Suprapubic skin (tissue), 4 donors: ENCODE results near the gene RPS2.

ENCODE experiments used
- CTCF ChIP-seq, 2 donors: fragments of 200-600 bp in 1 of 2; fragments of 450-650 bp in 1 of 2; sonication (generic) in 1 of 2; IDR thresholded peaks; one replicate each; pipeline ENCODE4 v1.5.1; 2016 to 2019; ENCODE audit warnings: antibody characterized with exemption in 2 of 2, mild to moderate bottlenecking in 1 of 2, moderate library complexity in 1 of 2
- POLR2A ChIP-seq, 2 donors: fragments of 450-650 bp; IDR thresholded peaks; one replicate each; pipeline ENCODE4 v1.6.1; 2017; ENCODE audit warnings: antibody characterized with exemption in 2 of 2, mild to moderate bottlenecking in 2 of 2, moderate library complexity in 2 of 2
- POLR2AphosphoS5 ChIP-seq, 3 donors: sonication (generic); formaldehyde crosslinking; IDR thresholded peaks; one replicate each; pipeline ENCODE4 v1.6.1; 2017; ENCODE audit warnings: antibody characterized with exemption in 3 of 3

- TF ChIP-seq CTCF (IDR thresholded peaks at IDR 0.05): no peak
- TF ChIP-seq POLR2AphosphoS5 (IDR thresholded peaks at IDR 0.05): no peak
- TF ChIP-seq POLR2A (IDR thresholded peaks at IDR 0.05): no peak
Observed at GRCh38 chr16:1942047-1942809, 22.4 kb downstream of the RPS2 start.
